ENCODE data around the gene GULP1.
"Not testable (repeated sequence)": the region's sequence is repeated elsewhere in the genome, so short reads cannot be mapped to it uniquely, and the experiment has no call there.

GULP1 gene

DNA sequence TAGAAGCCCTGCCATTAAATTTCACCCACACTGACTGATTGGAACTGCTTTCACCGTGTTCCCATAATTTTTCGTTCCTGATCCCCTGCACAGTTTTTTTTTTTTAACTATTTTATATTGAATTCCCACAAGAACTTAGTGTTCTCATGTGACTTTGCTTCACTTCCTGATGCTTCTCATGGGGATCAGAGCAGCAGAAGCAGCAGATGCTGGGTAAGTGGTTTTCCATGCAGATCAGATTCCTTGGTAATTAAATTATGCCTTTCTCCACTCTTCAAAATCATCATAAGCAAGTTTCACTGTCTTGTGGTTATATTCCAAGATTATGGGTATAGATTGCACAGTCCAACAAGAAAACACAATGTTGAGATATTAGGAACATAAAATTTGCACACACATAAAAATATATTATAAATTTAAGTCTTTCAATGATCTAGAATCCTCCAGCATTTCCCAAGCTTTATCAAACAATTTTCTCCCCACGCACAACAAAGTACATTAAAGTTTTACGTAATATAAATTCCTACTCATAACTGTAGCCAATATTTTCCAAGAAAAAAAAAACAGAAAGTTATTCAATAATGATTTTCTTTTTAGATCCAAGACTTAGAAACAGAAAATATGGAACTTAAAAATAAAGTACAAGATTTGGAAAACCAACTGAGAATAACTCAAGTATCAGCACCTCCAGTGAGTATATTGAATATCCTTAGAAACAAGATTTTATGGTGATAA is 277.9 kb downstream of the GULP1 start:
- no peak for DNase-seq

- no peak for DNase-seq
Measured at GRCh38 chr2:188570370-188570769, 278.7 kb downstream of the GULP1 start.

GRCh38 chr2:188571543-188572303 is 280.0 kb downstream of the GULP1 start:
- no peak for DNase-seq

- DNase-seq, result no peak
Measured at GRCh38 chr2:188572592-188572991, 280.9 kb downstream of the GULP1 start.

DNA sequence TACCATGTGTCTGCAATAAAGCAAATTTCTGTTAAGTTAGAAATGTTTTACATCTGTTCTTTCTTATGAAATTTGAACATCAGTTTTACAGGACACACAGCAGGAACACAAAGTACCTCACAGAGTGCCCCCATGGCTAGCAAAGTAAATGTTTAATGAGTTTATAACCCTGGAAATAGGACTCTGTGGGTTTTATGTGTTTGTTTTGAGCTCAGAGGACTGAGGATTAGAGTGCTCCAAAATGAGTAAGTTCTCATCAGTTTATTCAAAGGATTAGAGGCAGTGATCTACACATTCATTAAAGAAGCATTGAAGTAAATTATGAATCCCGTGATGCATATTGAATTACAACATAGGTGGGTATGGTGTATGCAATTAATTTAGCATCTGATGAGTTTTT is 281.8 kb downstream of the GULP1 start:
- DNase-seq, result no peak

DNA sequence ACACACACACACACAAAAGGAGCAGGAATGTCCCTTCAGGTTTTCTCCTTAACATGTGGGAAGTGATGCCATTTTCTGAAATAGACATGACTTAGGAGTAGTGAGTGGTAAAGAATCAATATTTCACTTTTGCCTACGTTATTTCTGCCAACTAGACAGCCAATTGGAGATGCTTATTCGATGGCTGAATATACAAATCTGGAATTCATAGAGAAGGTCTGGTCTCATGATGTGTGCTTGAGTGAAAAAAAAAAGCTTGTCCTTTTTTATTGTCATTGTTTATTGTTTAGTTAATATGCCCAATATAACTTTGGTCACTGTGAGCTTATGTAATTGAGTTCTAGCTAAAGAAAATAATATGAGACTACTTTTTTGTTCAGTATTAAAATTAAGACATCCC is 284.3 kb downstream of the GULP1 start:
- DNase-seq, result no peak

- DNase-seq, result no peak
Measured at GRCh38 chr2:188576651-188577050, 285.0 kb downstream of the GULP1 start.

DNA sequence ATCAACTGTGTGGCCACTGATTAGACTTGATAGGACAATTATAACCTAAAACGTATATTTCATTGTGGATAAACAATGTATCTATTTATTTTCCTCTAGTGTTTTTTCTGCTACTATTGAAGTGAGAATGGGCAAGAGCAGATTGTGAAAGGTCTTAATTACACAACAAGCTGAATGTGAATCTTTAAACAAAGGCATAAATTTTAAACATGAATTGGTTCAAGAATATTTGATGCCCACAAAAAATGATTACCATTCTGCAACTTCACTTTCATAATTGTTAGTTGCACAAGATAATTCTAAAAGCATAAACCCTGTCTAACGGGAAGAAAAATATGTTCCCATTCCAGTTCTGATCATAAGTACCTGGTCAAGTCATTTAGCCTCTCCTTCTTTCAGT is 285.6 kb downstream of the GULP1 start:
- no peak for DNase-seq

GRCh38 chr2:188580738-188581137 is 289.1 kb downstream of the GULP1 start:
- no peak for DNase-seq

- no peak for DNase-seq
Measured at GRCh38 chr2:188582211-188582610, 290.5 kb downstream of the GULP1 start.

- no peak for DNase-seq
Measured at GRCh38 chr2:188588235-188588634, 296.6 kb downstream of the GULP1 start.

- no peak for DNase-seq
Measured at GRCh38 chr2:188596054-188596453, 304.4 kb downstream of the GULP1 start.

DNA sequence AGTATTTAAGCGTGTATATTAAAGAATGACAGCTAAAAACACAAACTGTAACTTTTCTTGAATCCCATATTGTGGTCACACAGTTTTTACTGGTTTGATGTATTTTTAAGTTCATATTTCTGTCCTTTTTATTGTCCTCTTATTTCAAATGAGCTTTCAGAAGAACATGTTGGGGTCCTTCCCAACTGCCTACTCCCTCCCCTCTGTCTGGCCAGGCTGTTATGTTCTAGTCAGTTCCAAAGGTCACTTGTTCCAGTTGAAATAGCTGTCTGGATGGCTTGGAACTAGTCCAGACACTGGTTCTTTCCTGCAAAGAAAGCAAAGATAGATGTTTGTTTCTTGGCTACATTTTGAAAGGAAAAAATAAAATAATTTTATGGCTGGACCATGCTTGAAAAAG is 306.9 kb downstream of the GULP1 start:
- no peak for DNase-seq

GRCh38 chr2:188599140-188599539 is 307.5 kb downstream of the GULP1 start:
- DNase-seq, result no peak

DNA sequence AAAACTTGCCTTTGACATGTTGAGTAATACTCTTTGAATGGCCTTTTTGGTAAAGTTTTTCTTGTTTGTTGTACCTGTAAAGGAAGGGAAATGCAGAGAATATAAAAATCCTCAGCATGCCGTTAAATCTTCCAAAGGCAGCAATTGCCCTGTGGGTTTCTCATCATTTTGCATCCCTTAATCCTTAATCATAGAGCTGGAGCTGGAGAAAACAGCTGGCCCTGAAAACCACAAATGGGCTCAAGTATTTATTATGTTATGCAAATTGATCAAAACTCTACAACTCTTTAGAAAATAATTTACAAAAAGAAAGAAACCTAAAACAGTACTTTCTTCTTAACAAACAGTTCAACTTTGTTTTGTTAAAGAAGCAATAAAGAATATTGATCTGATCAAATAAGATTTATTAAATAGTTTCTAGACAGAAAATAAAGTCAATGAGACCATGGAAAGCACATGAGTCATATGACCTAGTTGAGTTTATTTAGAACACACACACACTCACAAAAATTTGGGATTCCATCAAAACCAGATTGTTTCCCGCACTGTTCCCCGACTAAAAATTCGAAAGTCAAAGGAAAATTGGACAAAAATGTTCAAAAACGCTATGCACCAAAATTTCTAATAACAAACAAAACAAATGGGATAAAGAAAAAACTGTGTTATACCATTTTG is 309.0 kb downstream of the GULP1 start:
- DNase-seq, result no peak

DNA sequence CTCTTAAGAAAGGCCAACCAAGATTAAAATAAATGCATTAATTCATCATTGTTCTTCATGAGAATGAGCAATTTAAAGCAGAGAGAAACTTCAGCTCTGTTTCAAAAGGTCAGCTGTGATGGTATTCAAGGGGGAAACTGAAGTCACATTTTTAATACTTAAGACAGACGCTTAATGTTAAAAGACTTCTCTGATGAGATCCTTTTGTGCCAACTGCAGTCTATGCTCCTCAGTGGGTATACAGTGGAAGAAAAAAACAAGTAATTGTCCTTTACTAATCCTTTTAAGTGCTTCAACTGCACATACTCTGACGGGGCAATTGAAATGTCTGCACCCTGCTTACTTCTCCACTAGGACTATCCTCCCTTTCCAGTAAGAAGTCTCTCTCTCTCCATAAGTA is 309.7 kb downstream of the GULP1 start:
- no peak for DNase-seq

- peak; percentile 34 for DNase-seq
Measured at GRCh38 chr2:188601927-188602326, 310.3 kb downstream of the GULP1 start.

DNA sequence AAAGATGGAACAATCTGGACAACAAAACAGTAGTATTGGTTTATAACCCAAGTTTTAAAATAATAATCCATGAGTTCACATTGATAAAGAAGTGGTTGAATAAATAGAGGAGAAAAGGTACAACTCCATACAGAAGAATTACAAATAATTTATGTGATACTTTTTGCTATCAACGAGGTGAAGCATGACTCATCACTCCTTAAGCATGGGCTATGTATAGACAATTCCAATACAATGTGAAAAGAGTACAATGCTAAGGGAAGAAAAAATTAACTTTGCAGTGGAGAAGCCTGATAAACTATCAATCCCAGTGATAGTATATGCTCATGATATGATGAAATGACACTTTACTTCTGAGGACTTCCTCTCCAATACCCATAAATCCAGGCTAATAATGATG is 312.9 kb downstream of the GULP1 start:
- DNase-seq, result no peak

- DNase-seq, result not testable (repeated sequence)
Measured at GRCh38 chr2:188605609-188606584, 314.2 kb downstream of the GULP1 start.

DNA sequence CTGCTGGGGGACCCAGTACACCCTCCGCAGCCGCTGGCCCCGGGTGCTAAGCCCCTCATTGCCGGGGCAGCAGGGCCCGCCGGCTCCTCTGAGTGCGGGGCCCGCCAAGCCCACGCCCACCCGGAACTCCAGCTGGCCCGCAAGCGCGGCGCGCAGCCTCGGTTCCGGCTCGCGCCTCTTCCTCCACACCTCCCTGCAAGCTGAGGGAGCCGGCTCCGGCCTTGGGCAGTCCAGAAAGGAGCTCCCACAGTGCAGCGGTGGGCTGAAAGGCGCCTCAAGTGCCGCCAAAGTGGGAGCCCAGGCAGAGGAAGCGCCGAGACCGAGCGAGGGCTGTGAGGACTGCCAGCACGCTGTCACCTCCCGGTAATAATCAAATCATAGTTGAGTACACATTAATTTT is 314.9 kb downstream of the GULP1 start:
- DNase-seq, result not testable (repeated sequence)

DNA sequence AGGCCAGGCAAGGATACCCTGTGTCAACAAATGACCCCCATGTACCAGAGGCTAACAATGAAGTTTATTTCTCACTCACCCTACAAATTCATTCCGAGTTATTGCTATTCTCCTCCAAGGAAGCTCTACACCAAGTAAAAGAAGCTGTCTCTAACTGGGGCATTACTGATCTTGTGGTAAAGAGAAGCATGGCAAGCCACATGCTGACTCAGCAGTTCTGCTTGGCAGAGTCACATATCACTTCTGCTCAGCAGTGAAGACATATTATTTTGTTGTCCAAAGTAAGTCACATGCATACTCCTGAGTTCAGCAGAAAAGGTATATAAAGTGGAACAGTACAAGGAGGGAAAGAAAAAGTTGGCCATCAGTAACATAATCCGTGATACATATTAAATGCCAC is 315.8 kb downstream of the GULP1 start:
- DNase-seq, result peak; percentile 89

GRCh38 chr2:188609321-188610049 is 317.8 kb downstream of the GULP1 start:
- DNase-seq, result peak; percentile 13
